Left lobe of liver (tissue), 2 donors: ENCODE data around the gene CD200. TPM values are rescaled to one million over a fixed set of nuclear protein-coding genes. Genes with fewer than 3 reads are reported as not detected.
A peak's percentile ranks its signal among the peaks of the same experiment; 100 is the strongest.

Experiments used
- ATAC-seq: fragments of 200-7000 bp; cut with Tn5 transposase; one replicate; pipeline ENCODE4 v1.9.1; 2020; ENCODE audit warnings: mild to moderate bottlenecking, moderate library complexity
- DNase-seq: peaks from one replicate; pipeline ENCODE4 v3.0.0-alpha.2; 2020; ENCODE audit warnings: low spot score
- total RNA-seq: library from RNA; stranded (reverse); gene quantifications from one replicate; pipeline ENCODE4 v1.2.1, GENCODE V29; 2021
- donor health status: DM: no; HTN: no; CAD: no; lungs with moderate emphysema.
- donor health status: DM: no; HTN: yes; CAD: no.

CD200 gene
- 0.38 TPM for total RNA-seq

- DNase-seq (no peak), ATAC-seq (no peak)
These were observed at the start of gene CD200 for GRCh38 chr3:112333002-112333380. TSS of gene CD200 (plus strand) at chr3:112333156. CDS start at chr3:112333213, 57 bp downstream.

GRCh38 chr3:112289011-112289410 lies 43.9 kb upstream of the CD200 start:
- ATAC-seq, result no peak
- no peak for DNase-seq

- ATAC-seq, result peak; percentile 92
- DNase-seq, result no peak
These were observed 39.3 kb upstream of the CD200 start, which contains the start of gene SLC9C1 for GRCh38 chr3:112293368-112294321. TSS of gene SLC9C1 (minus strand) at chr3:112294216. CDS start at chr3:112286791, 7,425 bp downstream.

- no peak for ATAC-seq
- no peak for DNase-seq
These were observed 35.2 kb upstream of the CD200 start for GRCh38 chr3:112297714-112298113.

GRCh38 chr3:112298781-112299180 lies 34.2 kb upstream of the CD200 start:
- no peak for ATAC-seq
- no peak for DNase-seq

GRCh38 chr3:112302150-112302830 lies 30.7 kb upstream of the CD200 start:
- no peak for DNase-seq

GRCh38 chr3:112302881-112303763 lies 29.8 kb upstream of the CD200 start:
- DNase-seq, result no peak
- ATAC-seq, result no peak

More at GRCh38 chr3:112302150-112302830, 30.7 kb upstream of the CD200 start:
- no peak for ATAC-seq

- ATAC-seq (no peak), DNase-seq (no peak)
These were observed 29.1 kb upstream of the CD200 start for GRCh38 chr3:112303764-112304325.

- no peak for DNase-seq
These were observed 28.3 kb upstream of the CD200 start for GRCh38 chr3:112304611-112305010.

GRCh38 chr3:112306825-112307224 lies 26.1 kb upstream of the CD200 start:
- no peak for ATAC-seq
- no peak for DNase-seq

More at GRCh38 chr3:112304611-112305010, 28.3 kb upstream of the CD200 start:
- no peak for ATAC-seq

- DNase-seq (no peak), ATAC-seq (no peak)
These were observed 25.4 kb upstream of the CD200 start for GRCh38 chr3:112307557-112307956.

- no peak for ATAC-seq
- DNase-seq, result no peak
These were observed 24.6 kb upstream of the CD200 start for GRCh38 chr3:112308151-112308911.

GRCh38 chr3:112314649-112315048 lies 18.3 kb upstream of the CD200 start:
- ATAC-seq (no peak), DNase-seq (no peak)

- DNase-seq (no peak), ATAC-seq (no peak)
These were observed 17.2 kb upstream of the CD200 start for GRCh38 chr3:112315791-112316190.

- ATAC-seq (no peak), DNase-seq (no peak)
These were observed 13.3 kb upstream of the CD200 start for GRCh38 chr3:112319516-112320276.

- ATAC-seq, result no peak
These were observed 12.3 kb upstream of the CD200 start for GRCh38 chr3:112320691-112321090.

GRCh38 chr3:112321867-112322652 lies 10.9 kb upstream of the CD200 start:
- DNase-seq, result no peak
- no peak for ATAC-seq

More at GRCh38 chr3:112320691-112321090, 12.3 kb upstream of the CD200 start:
- DNase-seq, result no peak

GRCh38 chr3:112327371-112327951 lies 5.5 kb upstream of the CD200 start:
- DNase-seq (no peak), ATAC-seq (peak; percentile 91)
